ENCODE data around the gene MEA1. TPM values are rescaled to one million over a fixed set of nuclear protein-coding genes. Genes with fewer than 3 reads are reported as not detected.
A peak's percentile ranks its signal among the peaks of the same experiment; 100 is the strongest.

Gene MEA1
- total RNA-seq, 6 donors from 2014 or later: 32.1 to 52.6 (median 43.0) TPM

DNA sequence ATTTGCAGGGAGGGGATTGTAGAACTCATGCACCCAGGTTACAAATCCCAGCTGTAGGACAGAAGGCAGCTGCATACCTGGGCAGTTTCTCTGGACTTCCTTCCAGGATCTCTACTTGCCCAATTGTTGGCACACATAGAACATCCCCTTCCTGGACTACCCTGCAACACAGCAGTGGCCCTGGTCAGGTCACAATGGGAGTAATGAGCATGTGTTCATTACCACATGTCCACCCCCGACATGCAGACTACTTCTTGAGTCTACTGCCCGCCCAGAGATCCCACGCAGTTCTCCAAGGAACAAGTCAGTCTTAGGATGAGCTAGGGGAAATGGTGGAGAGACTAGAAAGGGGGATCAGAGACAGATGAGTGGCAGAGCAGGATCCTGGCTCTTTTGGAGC lies 39.8 kb downstream of the MEA1 start:
- Histone ChIP-seq H3K36me3 (peaks cover 0 to 8% (median 3%) of the 10 kb centered on the region in 4 donors), H3K4me3 (no peak overlapping the region), H3K27me3 (no peaks in the 10 kb centered on the region), H3K27ac (no peak overlapping the region), H3K4me1 (peaks cover 12 to 26% (median 17%) of the 10 kb centered on the region in 4 donors), H3K9me3 (no peaks in the 10 kb centered on the region)
- TF ChIP-seq, protein P1, sequence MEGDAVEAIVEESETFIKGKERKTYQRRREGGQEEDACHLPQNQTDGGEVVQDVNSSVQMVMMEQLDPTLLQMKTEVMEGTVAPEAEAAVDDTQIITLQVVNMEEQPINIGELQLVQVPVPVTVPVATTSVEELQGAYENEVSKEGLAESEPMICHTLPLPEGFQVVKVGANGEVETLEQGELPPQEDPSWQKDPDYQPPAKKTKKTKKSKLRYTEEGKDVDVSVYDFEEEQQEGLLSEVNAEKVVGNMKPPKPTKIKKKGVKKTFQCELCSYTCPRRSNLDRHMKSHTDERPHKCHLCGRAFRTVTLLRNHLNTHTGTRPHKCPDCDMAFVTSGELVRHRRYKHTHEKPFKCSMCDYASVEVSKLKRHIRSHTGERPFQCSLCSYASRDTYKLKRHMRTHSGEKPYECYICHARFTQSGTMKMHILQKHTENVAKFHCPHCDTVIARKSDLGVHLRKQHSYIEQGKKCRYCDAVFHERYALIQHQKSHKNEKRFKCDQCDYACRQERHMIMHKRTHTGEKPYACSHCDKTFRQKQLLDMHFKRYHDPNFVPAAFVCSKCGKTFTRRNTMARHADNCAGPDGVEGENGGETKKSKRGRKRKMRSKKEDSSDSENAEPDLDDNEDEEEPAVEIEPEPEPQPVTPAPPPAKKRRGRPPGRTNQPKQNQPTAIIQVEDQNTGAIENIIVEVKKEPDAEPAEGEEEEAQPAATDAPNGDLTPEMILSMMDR (IDR thresholded peaks at IDR 0.05): no peak
- peak in 1 of 2 donors; percentile 18 for TF ChIP-seq POLR2AphosphoS5 (IDR thresholded peaks at IDR 0.05)
- ATAC-seq (ENCODE audit: low FRiP score in 2 of 2) (peak in 1 of 2 donors; percentile 27), DNase-seq (no peak)
- WGBS, 2 donors: 70 to 94% methylated on average over 3 of the region's 3 CpGs

DNA sequence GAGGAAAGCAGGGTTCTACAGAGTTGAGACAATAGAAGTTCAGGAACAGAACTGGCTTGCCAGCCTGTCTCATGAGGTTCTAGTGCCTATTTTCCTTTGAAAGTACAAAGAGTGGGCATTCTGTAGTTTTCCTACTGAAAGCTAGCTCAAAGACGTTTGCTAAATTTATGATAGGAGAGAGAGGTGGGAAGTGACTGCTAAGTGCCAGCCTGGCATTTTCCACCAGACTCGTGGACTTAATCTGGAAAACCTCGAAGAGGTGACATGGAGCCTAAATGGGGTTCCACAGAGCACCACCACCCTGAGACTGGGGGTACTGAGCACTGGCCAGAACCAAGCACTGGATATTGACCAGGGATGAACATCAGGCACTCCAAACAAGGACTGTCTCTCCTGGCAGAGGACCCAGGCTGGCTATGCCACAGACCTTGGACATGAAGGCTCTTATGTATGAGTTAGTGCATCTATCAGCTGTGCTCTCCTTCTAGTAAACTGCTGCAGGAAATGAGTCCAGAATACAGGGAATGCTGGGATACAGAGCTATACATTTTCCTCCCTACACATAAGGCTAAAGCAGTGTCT lies 41.9 kb downstream of the MEA1 start:
- WGBS, 2 donors: 79% methylated on average over 3 of the region's 3 CpGs
- H3K27me3 ChIP-seq: no peaks in the 10 kb centered on the region

DNA sequence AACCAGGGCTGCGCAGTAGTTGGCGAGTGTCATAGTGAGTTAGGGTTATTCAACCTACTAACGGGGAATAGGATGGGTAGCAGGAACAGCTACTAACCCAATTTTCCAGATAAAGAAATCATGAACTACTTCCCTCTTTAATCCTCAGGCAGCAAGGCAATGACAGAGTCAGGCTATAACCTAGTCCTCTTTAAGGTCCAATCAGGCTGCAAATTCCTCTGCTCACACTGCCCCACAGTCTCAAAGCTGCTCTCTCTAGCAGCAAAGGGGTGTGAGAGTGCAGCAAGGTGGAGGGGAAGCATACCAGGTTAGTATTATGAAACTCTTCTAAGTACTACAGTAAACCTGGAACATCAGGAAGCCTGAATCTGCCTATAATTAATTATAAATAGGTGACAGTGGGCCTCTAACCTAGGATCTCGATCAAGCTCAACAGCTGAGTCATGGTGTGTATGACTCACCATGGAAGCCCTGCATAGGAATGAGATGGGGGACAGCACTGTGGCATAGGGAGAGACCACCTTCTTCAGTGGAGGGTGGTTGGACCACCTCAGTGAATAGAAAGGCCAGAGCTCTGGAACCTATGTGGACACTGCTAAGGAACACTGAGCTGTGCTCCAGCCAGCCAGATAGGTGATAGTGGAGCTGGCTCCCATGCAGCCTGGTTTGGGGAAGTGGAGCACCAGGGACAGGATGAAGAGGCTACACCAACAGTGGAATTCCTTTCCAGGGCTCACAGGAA lies 42.7 kb downstream of the MEA1 start:
- no peak for ATAC-seq (ENCODE audit: low FRiP score in 2 of 2)
- no peaks in the 10 kb centered on the region for H3K9me3 ChIP-seq
- WGBS, 2 donors: 79 to 84% methylated on average over 4 of the region's 4 CpGs
- DNase-seq: no peak
- H3K27ac ChIP-seq: no peak overlapping the region
- TF ChIP-seq POLR2A (IDR thresholded peaks at IDR 0.05) (no peak), EP300 (IDR thresholded peaks at IDR 0.05) (no peak), POLR2AphosphoS5 (IDR thresholded peaks at IDR 0.05) (no peak)
- TF ChIP-seq, protein P1 (IDR thresholded peaks at IDR 0.05): no peak
- no peak overlapping the region for H3K4me3 ChIP-seq
- no peaks in the 10 kb centered on the region for H3K27me3 ChIP-seq
- H3K4me1 ChIP-seq: peaks cover 0 to 4% (median 0%) of the 10 kb centered on the region in 4 donors
- H3K36me3 ChIP-seq: peaks cover 2 to 32% (median 11%) of the 10 kb centered on the region in 4 donors

More for the DNA sequence above, 41.9 kb downstream of the MEA1 start:
- no peak for DNase-seq
- Histone ChIP-seq H3K4me3 (no peak overlapping the region), H3K9me3 (no peaks in the 10 kb centered on the region), H3K4me1 (peaks cover 0 to 12% (median 4%) of the 10 kb centered on the region in 4 donors), H3K36me3 (peaks cover 0 to 25% (median 10%) of the 10 kb centered on the region in 4 donors), H3K27ac (no peak overlapping the region)
- ATAC-seq (ENCODE audit: low FRiP score in 2 of 2): no peak
- no peak for TF ChIP-seq POLR2AphosphoS5 (IDR thresholded peaks at IDR 0.05)
- TF ChIP-seq EP300 (IDR thresholded peaks at IDR 0.05): no peak
- no peak for TF ChIP-seq POLR2A (IDR thresholded peaks at IDR 0.05)
- TF ChIP-seq, protein P1 (IDR thresholded peaks at IDR 0.05): no peak

DNA sequence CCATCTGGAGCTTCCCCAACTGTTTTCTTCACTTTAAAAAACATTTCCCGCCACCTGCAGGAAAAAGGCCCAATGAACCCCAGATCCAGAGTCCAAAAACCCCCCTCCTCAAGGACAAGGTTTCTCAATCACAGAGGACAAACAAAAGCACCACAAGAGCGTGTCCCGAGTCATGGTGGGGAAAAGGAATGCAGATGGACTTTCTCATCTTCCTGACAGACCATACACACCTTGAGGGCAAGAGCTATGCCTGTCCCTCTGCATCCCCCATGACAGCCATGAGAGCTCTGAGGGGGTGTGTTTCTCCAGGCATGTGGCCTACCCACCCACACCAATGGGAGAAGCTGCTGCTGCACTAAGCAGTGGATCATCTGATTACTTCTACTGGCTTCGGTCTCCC lies 43.8 kb downstream of the MEA1 start:
- Histone ChIP-seq H3K36me3 (peaks cover 3 to 43% (median 15%) of the 10 kb centered on the region in 4 donors), H3K4me3 (no peak overlapping the region), H3K27me3 (no peaks in the 10 kb centered on the region), H3K27ac (no peak overlapping the region), H3K9me3 (no peaks in the 10 kb centered on the region), H3K4me1 (no peaks in the 10 kb centered on the region)
- no peak for ATAC-seq (ENCODE audit: low FRiP score in 2 of 2)
- WGBS, 2 donors: 78 to 94% methylated on average over 4 of the region's 4 CpGs
- TF ChIP-seq, protein P1 (IDR thresholded peaks at IDR 0.05): no peak
- TF ChIP-seq POLR2A (IDR thresholded peaks at IDR 0.05) (no peak), EP300 (IDR thresholded peaks at IDR 0.05) (no peak), POLR2AphosphoS5 (IDR thresholded peaks at IDR 0.05) (no peak)
- DNase-seq: no peak
